Retina (tissue), 1 donor: ENCODE results near the gene HAT1.
"Not testable (repeated sequence)": the region's sequence is repeated elsewhere in the genome, so short reads cannot be mapped to it uniquely, and the experiment has no call there.

Experiments
- DNase-seq: peaks from one replicate; pipeline ENCODE4 v3.0.0-alpha.2; 2016

The HAT1 gene

GRCh38 chr2:171983924-171984323 lies 61.7 kb downstream of the HAT1 start:
- not testable (repeated sequence) for DNase-seq

- DNase-seq = no peak
Observed at GRCh38 chr2:171985076-171985475, 62.8 kb downstream of the HAT1 start.

GRCh38 chr2:171986778-171987177 lies 64.5 kb downstream of the HAT1 start:
- no peak for DNase-seq

GRCh38 chr2:171991027-171991426 lies 68.8 kb downstream of the HAT1 start:
- DNase-seq = no peak

- no peak for DNase-seq
Observed at GRCh38 chr2:171995586-171995985, 73.3 kb downstream of the HAT1 start.

GRCh38 chr2:171996021-171996420 lies 73.8 kb downstream of the HAT1 start:
- no peak for DNase-seq

- DNase-seq = not testable (repeated sequence)
Observed at GRCh38 chr2:171997031-171997430, 74.8 kb downstream of the HAT1 start.

- no peak for DNase-seq
Observed at GRCh38 chr2:171999161-171999560, 76.9 kb downstream of the HAT1 start.

- peak; percentile 95 for DNase-seq
Observed at GRCh38 chr2:171999604-172000469, 77.6 kb downstream of the HAT1 start, which contains the start of gene METAP1D. METAP1D (plus strand) TSS chr2:171999953; CDS start chr2:171999970, 17 bp downstream.

GRCh38 chr2:172000696-172001361 lies 78.6 kb downstream of the HAT1 start:
- DNase-seq = no peak

GRCh38 chr2:172007372-172007771 lies 85.1 kb downstream of the HAT1 start:
- no peak for DNase-seq

- DNase-seq = no peak
Observed at GRCh38 chr2:172009823-172010222, 87.6 kb downstream of the HAT1 start.

GRCh38 chr2:172011812-172012575 lies 89.7 kb downstream of the HAT1 start:
- DNase-seq = peak; percentile 61

GRCh38 chr2:172012677-172013391 lies 90.6 kb downstream of the HAT1 start:
- peak; percentile 72 for DNase-seq

- DNase-seq = no peak
Observed at GRCh38 chr2:172013396-172013795, 91.1 kb downstream of the HAT1 start.

- no peak for DNase-seq
Observed at GRCh38 chr2:172021074-172021931, 99.0 kb downstream of the HAT1 start.

- peak; percentile 20 for DNase-seq
Observed at GRCh38 chr2:172021955-172022354, 99.7 kb downstream of the HAT1 start.

GRCh38 chr2:172031536-172031935 lies 109.3 kb downstream of the HAT1 start:
- no peak for DNase-seq
